GM19397 (cell line): ENCODE measurements around the gene KRTAP10-7.
"Not testable (repeated sequence)": the region's sequence is repeated elsewhere in the genome, so short reads cannot be mapped to it uniquely, and the experiment has no call there.

Experiments
- ATAC-seq: cut with Tn5 transposase; IDR thresholded peaks from one replicate; pipeline ENCODE4 v1.9.1; 2021; ENCODE audit warnings: mild to moderate bottlenecking, moderate library complexity; ENCODE audit not compliant: unreplicated experiment

The KRTAP10-7 gene

GRCh38 chr21:44571844-44572782 lies 28.3 kb upstream of the KRTAP10-7 start:
- ATAC-seq: no peak

GRCh38 chr21:44572959-44573583 lies 27.3 kb upstream of the KRTAP10-7 start:
- ATAC-seq: no peak

GRCh38 chr21:44573630-44574456 lies 26.6 kb upstream of the KRTAP10-7 start, which contains the start of gene KRTAP10-4:
Gene KRTAP10-4, plus strand, starts transcription at chr21:44573729. Its CDS starts 30 bp downstream, at chr21:44573759.
- not testable (repeated sequence) for ATAC-seq

DNA sequence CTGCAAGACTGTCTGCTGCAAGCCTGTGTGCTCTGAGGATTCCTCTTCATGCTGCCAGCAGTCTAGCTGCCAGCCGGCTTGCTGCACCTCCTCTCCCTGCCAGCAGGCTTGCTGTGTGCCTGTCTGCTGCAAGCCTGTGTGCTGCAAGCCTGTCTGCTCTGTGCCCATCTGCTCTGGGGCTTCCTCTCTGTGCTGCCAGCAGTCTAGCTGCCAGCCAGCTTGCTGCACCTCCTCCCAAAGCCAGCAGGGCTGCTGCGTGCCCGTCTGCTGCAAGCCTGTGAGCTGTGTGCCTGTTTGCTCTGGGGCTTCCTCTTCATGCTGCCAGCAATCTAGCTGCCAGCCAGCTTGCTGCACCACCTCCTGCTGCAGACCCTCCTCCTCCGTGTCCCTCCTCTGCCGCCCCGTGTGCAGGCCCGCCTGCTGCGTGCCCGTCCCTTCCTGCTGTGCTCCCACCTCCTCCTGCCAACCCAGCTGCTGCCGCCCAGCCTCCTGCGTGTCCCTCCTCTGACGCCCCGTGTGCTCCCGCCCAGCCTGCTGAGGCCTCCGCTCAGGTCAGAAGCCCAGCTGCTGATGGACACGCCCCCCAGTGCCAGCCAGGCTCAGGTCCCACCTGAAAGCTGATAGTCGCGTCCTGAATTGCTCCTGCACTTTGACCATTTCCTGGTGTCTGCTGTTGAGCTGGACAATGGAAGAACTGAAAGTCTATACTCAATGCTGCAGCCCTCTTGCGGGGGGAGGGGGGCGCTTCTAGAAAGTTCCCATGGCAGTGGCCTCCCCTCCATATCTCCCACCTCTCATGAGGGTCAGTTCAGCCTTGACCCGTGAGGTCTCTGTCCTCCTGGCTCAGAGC lies 25.7 kb upstream of the KRTAP10-7 start:
- ATAC-seq: no peak

DNA sequence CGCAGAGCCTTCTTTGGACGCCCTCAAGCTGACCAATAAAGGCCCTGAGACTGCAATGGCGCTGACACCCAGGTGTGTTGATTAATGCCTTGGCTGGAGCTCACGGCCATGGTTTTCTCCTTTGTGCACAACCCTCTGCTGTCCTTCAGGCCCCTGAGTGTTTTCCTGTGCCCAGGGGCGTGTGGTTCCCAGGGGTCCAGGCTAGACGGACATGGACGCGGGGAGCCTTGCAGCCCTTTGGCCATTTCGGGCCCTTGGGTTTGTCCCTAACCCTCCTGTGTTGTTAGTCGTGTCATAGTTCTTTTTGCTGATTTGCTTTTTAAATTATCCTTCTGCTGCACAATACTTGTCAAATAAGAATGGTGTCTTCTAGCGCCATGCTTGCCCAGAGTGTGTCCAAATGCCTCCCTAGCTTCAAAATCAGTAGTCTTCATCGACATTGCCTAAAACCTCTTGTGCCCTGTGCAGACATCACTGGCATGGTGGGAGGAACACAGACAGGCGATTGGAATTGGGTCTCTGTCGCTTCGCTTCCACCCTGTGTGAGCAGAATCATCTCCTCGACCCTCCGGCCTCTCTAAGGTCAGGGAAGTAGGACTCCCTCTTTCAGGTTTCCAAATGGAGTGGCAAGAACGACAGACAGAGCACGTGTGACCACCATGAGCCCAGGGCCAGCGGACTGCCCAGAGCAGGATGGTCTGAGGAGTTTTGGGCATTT lies 24.9 kb upstream of the KRTAP10-7 start:
- no peak for ATAC-seq

GRCh38 chr21:44576025-44576420 lies 24.4 kb upstream of the KRTAP10-7 start:
- no peak for ATAC-seq

DNA sequence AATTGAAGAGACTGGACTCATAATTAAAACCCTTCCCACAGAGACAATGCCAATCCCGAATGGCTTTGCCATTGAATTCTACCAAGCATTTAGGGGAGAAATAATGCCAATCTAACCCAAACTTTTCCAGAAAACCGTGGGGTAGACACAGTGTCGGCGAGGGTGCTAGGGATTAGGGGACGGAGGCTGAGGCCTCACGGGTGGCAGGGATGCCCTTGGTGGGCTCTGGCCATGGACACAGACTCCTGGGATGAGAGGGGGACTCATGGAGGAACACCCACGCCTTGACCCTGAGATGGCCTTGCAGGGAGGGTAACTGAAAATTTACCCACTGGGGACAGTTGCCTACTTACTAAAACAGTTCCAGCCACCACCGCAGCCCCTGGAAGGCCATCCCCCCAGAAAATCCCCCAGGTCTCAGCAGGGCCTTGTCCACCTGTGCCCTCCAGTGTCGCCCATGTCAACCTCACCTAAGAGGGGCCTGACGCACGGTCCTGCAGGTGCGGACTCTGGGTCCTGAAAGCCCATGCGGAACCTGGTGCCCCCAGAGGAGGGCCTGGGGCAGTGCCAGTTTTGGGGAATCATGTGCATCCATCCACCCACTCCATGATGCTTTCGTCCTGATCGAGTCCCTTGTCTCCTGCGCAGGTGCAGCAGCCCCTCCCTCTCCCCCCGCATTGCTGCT lies 21.9 kb upstream of the KRTAP10-7 start:
- no peak for ATAC-seq

- no peak for ATAC-seq
Observed at GRCh38 chr21:44579056-44579832, 21.2 kb upstream of the KRTAP10-7 start.

- ATAC-seq: no peak
Observed at GRCh38 chr21:44579833-44580144, 20.6 kb upstream of the KRTAP10-7 start.

DNA sequence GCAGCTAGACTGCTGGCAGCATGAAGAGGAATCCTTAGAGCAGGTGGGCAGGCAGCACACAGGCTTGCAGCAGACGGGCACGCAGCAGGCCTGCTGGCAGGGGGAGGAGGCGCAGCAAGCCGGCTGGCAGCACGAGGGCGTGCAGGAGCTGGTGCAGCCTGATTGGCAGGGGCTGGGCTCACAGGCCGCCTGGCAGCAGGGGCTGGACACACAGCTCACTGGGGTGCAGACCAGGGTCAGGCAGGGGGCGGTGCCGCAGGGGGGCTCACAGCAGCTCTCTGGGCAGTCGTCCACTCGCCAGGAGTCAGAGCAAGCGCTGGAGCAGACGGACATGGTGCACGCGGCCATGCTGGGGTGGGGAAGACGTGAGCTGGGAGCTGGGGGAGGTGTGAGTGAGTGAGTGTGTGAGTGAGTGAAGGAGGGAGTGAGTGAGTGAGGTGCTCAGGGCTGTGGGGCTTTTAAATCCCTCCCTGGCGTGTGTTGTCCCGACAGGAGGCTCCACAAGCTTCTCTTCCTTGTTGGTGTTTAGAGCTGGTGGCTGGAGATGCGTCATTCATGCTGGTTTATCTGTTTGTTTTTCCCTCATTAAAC lies 20.1 kb upstream of the KRTAP10-7 start, which contains the start of gene KRTAP10-5:
Gene KRTAP10-5, minus strand, starts transcription at position 374 of the 591 bp plus-strand sequence. Its CDS starts 26 bp downstream, at position 348.
- not testable (repeated sequence) for ATAC-seq

- no peak for ATAC-seq
Observed at GRCh38 chr21:44581158-44581557, 19.2 kb upstream of the KRTAP10-7 start.

DNA sequence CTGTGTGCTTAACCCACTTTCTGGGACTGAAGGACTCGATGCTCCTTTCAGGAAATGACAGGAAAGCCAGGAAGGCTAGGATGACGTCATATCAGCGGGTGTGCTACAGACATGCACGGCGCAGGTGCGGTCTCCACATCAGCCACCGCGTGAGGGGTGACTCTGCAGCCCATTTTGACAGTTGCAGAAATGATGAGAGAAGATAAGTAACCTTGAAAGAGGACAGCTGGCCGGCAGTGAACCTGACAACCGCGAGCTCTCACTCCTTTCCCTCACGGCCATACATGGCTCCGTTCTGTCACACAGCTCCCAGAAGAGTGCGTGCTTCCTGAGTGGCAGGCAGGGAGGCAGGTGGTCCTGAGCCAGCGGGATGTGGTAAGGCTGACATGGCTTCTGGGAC lies 18.3 kb upstream of the KRTAP10-7 start:
- ATAC-seq: no peak

DNA sequence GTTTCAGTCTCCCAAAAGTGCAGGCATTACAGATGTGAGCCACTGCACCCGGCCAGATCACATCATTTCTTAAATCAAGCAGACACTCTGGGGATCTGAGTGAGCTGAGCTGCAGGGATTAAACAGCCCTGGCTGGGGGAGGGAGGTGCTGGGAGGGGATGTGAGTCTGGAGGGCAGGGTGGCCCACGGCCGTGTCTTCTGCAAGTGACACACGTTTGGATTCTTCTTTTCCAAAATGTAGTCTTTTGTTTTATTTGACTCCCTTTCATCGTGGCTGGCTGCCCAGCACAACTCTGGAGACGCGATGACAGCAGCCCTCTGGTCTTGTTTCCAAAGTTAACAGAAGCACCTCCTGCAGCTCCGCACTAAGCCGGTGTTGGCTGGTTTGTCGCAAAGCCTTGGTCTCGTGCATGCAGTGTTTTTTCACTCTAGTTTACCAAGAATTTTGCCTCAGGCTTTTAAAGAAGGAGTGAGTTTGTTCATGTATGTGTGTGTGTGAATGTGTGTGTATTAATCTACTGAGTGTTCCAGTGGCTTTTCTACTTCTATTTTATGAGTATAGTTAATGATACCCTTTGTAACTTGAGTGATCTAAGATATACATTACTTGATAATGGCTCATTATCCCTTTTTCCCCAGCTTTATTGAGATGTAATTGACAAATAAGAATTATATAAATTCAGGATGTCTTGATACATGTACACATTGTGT lies 17.2 kb upstream of the KRTAP10-7 start:
- ATAC-seq: no peak

DNA sequence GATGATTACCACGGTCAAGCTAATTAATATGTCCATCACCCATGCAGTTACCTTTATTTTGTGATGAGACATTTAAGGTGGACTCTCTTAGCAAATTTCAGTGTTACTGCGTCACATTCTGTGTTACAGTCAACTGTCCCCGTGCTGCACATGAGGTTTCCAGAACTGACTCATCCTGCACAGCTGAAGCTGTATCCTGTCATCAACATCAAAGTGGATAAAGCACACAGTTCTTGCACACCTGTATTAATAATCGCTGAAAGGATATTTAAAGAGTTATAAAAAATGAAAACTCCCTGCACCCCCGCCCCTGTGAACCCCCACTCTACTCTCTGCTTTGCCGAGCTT lies 16.6 kb upstream of the KRTAP10-7 start:
- no peak for ATAC-seq

- ATAC-seq: no peak
Observed at GRCh38 chr21:44585892-44586291, 14.5 kb upstream of the KRTAP10-7 start.

- ATAC-seq: no peak
Observed at GRCh38 chr21:44589094-44589493, 11.3 kb upstream of the KRTAP10-7 start.

DNA sequence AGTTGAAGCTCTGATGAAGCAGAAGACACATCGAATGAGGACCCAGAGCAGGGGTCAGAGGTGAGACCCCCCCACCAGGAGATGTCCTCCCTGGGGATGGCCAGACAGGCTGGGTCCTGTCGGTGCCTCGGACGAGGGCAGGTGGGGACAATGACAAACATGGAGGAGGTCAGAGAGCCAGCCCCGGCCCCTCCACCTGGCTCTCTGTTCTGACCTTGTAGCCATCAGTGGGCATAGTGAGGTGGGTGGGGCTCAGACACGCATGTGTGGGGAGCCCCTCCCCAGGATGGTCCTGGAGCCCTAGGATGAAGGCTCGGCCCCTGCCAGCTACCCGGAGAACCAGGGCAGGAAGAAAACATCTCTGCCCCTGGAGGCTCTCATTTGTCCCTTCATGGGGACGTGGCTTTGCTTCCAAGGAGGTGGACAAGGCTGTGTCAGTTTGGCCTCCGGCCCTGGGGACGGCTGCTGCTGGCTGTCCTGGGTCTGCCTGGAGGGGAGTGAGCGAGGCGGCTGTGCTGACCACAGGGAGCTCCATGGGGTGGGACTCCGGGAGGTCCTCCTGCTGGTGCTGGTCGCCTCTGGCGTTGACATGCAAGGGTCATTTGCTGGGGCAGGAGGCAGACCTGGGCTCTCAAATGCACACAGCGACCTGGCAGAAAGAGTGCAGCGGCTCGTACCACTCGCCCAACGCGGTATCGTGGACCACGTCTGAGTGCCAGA lies 10.7 kb upstream of the KRTAP10-7 start:
- no peak for ATAC-seq
